Measurements from ENCODE around the gene UIMC1. TPM values are rescaled to one million over a fixed set of nuclear protein-coding genes. Genes with fewer than 3 reads are reported as not detected.

The UIMC1 gene
- total RNA-seq, 1 donor from 2014 or later, result 39.1 TPM

DNA sequence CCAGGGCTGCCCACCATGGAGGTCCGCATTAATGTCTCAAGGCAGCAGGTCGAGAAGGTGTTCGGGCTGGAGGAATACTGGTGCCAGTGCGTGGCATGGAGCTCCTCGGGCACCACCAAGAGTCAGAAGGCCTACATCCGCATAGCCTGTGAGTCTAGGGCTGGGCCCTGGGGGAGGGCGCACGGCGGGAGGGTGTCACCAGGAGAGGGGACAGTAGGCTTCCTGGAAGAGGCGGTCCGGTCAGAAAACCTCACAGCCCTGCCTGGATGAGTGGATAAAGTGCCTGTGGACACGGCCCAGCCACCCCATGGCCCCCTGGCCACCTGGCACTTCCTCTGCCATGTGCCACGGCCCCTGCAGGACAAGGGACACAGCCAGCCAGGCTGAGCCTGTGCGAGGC lies 138.5 kb downstream of the UIMC1 start:
- H3K36me3 Mint-ChIP-seq, result no peaks in the 10 kb centered on the region
- peaks cover 26% of the 10 kb centered on the region for H3K27me3 Mint-ChIP-seq
- H3K4me3 Mint-ChIP-seq, result no peak overlapping the region
- no peaks in the 10 kb centered on the region for H3K9me3 Mint-ChIP-seq
- no peak for DNase-seq (ENCODE audit: extremely low spot score, unreplicated experiment)
- TF ChIP-seq, protein P1, sequence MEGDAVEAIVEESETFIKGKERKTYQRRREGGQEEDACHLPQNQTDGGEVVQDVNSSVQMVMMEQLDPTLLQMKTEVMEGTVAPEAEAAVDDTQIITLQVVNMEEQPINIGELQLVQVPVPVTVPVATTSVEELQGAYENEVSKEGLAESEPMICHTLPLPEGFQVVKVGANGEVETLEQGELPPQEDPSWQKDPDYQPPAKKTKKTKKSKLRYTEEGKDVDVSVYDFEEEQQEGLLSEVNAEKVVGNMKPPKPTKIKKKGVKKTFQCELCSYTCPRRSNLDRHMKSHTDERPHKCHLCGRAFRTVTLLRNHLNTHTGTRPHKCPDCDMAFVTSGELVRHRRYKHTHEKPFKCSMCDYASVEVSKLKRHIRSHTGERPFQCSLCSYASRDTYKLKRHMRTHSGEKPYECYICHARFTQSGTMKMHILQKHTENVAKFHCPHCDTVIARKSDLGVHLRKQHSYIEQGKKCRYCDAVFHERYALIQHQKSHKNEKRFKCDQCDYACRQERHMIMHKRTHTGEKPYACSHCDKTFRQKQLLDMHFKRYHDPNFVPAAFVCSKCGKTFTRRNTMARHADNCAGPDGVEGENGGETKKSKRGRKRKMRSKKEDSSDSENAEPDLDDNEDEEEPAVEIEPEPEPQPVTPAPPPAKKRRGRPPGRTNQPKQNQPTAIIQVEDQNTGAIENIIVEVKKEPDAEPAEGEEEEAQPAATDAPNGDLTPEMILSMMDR (conservative IDR thresholded peaks at IDR 0.05), result no peak
- H3K27ac Mint-ChIP-seq, result no peak overlapping the region
- H3K4me1 Mint-ChIP-seq (ENCODE audit: unreplicated experiment), result peaks cover 13% of the 10 kb centered on the region

DNA sequence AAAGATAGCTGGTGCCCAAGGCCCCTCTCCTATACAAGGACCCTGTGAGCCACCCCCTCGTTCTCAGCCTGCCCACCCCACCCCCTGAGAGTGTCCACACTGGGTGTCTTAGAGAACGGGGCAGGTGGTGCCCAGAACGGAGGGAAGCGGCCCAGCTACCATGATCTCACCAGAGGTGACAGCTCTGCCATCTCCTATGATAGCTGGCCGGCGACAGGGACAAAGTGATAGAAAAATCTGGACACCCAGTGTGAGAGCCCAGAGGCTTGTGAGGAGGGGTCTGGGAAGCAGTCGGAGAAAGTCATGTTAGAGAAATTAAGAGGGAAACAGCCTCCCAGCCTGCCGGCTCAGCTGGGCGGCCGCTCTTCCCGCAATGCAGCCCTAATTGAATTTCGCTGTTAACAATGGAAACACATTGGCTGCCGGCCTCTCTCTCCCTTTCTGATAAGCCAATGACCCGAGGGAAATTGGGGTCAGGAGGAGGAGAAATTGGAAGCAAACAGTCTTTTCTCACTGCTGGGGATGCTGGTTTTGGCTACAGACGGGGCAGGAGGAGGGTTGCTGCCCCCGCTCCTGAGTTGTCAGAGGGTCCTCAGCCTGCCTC lies 139.8 kb downstream of the UIMC1 start:
- no peak for DNase-seq (ENCODE audit: extremely low spot score, unreplicated experiment)

DNA sequence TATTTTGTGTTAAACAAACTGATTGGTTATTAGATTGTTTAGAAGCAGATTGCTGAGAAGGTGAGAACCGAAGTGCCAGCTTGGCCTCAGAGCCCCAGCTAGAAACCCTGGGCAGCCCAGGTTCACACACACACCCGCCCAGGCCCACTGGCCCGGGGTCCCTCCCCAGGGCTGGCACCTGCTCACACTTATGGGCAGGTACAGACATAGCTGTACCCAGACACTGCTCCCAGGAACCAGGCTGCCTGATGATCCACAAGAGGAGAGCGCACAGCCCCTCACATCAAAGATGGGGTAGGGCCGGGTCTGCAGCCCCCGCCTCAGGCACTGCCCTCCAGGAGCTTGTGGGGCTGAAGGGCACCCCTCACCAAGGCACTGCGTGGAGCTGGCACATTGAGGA lies 140.6 kb downstream of the UIMC1 start:
- H3K27ac Mint-ChIP-seq, result no peak overlapping the region
- no peaks in the 10 kb centered on the region for H3K9me3 Mint-ChIP-seq
- no peak overlapping the region for H3K4me3 Mint-ChIP-seq
- H3K36me3 Mint-ChIP-seq, result no peaks in the 10 kb centered on the region
- H3K4me1 Mint-ChIP-seq (ENCODE audit: unreplicated experiment), result peaks cover 16% of the 10 kb centered on the region
- peaks cover 28% of the 10 kb centered on the region for H3K27me3 Mint-ChIP-seq
- no peak for DNase-seq (ENCODE audit: extremely low spot score, unreplicated experiment)
- TF ChIP-seq, protein P1 (conservative IDR thresholded peaks at IDR 0.05), result no peak

More for the DNA sequence above, 139.8 kb downstream of the UIMC1 start:
- Mint-ChIP-seq H3K9me3 (no peaks in the 10 kb centered on the region), H3K27ac (no peak overlapping the region), H3K4me3 (no peak overlapping the region), H3K27me3 (peaks cover 28% of the 10 kb centered on the region), H3K4me1 (ENCODE audit: unreplicated experiment) (peaks cover 16% of the 10 kb centered on the region), H3K36me3 (no peaks in the 10 kb centered on the region)
- TF ChIP-seq, protein P1 (conservative IDR thresholded peaks at IDR 0.05), result no peak

DNA sequence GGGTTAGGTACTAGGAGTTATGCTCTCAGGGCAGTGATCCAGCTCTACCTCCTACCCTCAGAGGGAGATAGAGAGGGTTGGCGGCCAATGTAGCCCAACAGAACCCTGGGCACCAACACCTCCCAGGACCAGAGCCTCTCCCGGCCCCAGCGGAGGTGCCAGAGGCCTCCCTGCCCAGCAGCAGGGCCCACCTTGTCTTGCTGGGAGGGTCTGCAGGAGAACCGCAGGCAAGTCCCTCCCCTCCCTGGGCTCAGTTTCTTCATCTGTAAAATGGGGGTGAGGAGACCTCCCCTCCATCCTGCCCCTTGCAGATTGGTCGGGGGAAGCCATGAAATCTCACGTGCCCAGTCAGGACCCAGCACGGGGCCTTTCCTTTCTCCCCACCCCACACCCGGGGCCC lies 141.8 kb downstream of the UIMC1 start:
- no peaks in the 10 kb centered on the region for H3K36me3 Mint-ChIP-seq
- H3K4me1 Mint-ChIP-seq (ENCODE audit: unreplicated experiment), result peaks cover 16% of the 10 kb centered on the region
- peaks cover 28% of the 10 kb centered on the region for H3K27me3 Mint-ChIP-seq
- DNase-seq (ENCODE audit: extremely low spot score, unreplicated experiment), result no peak
- TF ChIP-seq, protein P1 (conservative IDR thresholded peaks at IDR 0.05), result no peak
- no peaks in the 10 kb centered on the region for H3K9me3 Mint-ChIP-seq
- no peak overlapping the region for H3K4me3 Mint-ChIP-seq
- H3K27ac Mint-ChIP-seq, result no peak overlapping the region

DNA sequence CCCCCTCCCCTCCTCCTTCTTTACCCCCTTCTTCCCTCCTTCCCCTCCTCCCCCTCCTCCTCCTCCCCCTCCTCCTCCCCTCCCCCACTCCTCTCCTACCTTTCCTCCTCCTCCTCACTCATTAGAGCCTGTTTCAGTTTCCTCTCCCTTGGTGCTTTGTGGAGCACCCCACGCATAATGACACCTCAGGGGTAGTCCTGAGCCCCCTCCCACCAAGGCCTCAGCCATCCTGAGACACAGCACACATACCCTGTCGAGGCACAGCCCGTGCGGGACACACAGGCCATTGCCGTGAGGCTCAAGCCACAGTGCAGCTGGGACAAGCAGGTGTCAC lies 142.8 kb downstream of the UIMC1 start:
- Mint-ChIP-seq H3K36me3 (no peaks in the 10 kb centered on the region), H3K27ac (no peak overlapping the region), H3K27me3 (peaks cover 25% of the 10 kb centered on the region), H3K4me1 (ENCODE audit: unreplicated experiment) (peaks cover 16% of the 10 kb centered on the region), H3K9me3 (no peaks in the 10 kb centered on the region), H3K4me3 (no peak overlapping the region)
- DNase-seq (ENCODE audit: extremely low spot score, unreplicated experiment), result no peak
- TF ChIP-seq, protein P1 (conservative IDR thresholded peaks at IDR 0.05), result no peak

Measured in type B pancreatic cell (in vitro differentiated cells).